GM12891 (cell line): Measurements from ENCODE around the gene NBL1.

Source experiments
- POLR2A ChIP-seq: IDR thresholded peaks from 2 replicates; pipeline ENCODE4 v1.6.1; 2011; ENCODE audit warnings: low read depth, low read length, control low read depth
- POLR2AphosphoS5 ChIP-seq: IDR thresholded peaks from 2 replicates; pipeline ENCODE4 v1.6.1; 2011; ENCODE audit warnings: low read depth, low read length, control low read depth
- SPI1 ChIP-seq: IDR thresholded peaks from 2 replicates; pipeline ENCODE4 v1.6.1; 2011; ENCODE audit warnings: low read depth, low read length, control low read depth
- TAF1 ChIP-seq: IDR thresholded peaks from 2 replicates; pipeline ENCODE4 v1.6.1; 2011; ENCODE audit warnings: low read depth, low read length, control low read depth

DNA sequence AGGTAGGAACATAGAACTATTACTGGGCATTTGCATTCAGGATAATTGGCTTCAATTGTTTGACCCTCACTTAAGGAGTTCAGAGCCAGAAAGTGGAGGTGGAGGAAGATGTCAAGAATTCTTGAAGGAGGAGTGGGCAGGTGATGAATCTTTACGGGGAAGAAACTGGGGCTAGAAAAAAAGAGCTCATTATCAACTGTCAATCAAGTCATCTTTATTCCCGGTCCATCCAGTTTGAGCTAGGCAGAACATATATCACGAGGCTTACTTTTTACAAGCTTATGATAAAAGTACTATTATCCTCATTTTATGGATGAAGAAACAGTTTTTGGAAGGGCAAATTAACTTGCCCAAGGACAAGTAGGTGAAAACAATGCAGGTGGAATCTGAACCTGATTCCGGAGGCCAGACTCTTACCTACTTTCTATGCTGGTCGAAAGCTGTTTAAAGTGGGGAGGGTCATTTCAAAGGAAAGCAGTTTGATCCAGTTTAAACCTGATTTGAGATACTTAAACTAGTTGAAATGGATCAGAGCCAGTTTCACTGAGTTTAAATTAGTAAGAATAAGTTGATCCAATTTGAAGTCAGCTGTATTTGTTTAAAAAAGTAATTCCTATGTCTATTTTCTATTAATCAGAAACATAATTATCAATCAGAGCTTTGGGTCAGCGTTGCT is 13.3 kb upstream of the NBL1 start:
- TF ChIP-seq SPI1, result no peak
- TF ChIP-seq POLR2A, result no peak
- TF ChIP-seq TAF1, result no peak
- TF ChIP-seq POLR2AphosphoS5, result no peak
